ENCODE results near the gene SPACA6. TPM values are rescaled to one million over a fixed set of nuclear protein-coding genes. Genes with fewer than 3 reads are reported as not detected.
"Not testable (repeated sequence)": the region's sequence is repeated elsewhere in the genome, so short reads cannot be mapped to it uniquely, and the experiment has no call there.

The SPACA6 gene
- total and polyA plus RNA-seq, 8 donors: 1.2 to 151 (median 9.6) TPM

- Histone ChIP-seq H3K36me3 (no peaks in the 10 kb centered on the region), H3K9me3 (peaks cover 0 to 28% (median 15%) of the 10 kb centered on the region in 4 donors), H3K4me3 (no peak overlapping the region), H3K27me3 (peaks cover 0 to 35% (median 5%) of the 10 kb centered on the region in 3 donors), H3K27ac (no peak overlapping the region), H3K4me1 (no peaks in the 10 kb centered on the region)
- intact Hi-C loops (cut with DNase I; ENCODE audit: low total_unique reads): no loop called here
- 49 to 55% (median 54%) methylated on average over 7 of the region's 7 CpGs for WGBS, 5 donors
- DNase-seq: no peak
- no peak for TF ChIP-seq POLR2AphosphoS5 (IDR thresholded peaks at IDR 0.05)
- no peak for TF ChIP-seq EP300 (IDR thresholded peaks at IDR 0.05)
- TF ChIP-seq CTCF (IDR thresholded peaks at IDR 0.05): no peak
- no peak for TF ChIP-seq POLR2A (IDR thresholded peaks at IDR 0.05)
Measured at GRCh38 chr19:51733742-51734522, 40.8 kb downstream of the SPACA6 start.

GRCh38 chr19:51735759-51736449 is 42.8 kb downstream of the SPACA6 start:
- Histone ChIP-seq H3K9me3 (peaks cover 0 to 11% (median 2%) of the 10 kb centered on the region in 4 donors), H3K27ac (peak overlapping the region in 2 of 5 donors; percentile 24 to 50), H3K27me3 (peaks cover 0 to 16% (median 5%) of the 10 kb centered on the region in 3 donors), H3K4me3 (no peak overlapping the region), H3K36me3 (no peaks in the 10 kb centered on the region), H3K4me1 (no peaks in the 10 kb centered on the region)
- TF ChIP-seq POLR2A (IDR thresholded peaks at IDR 0.05) (no peak), EP300 (IDR thresholded peaks at IDR 0.05) (no peak), CTCF (IDR thresholded peaks at IDR 0.05) (no peak), POLR2AphosphoS5 (IDR thresholded peaks at IDR 0.05) (no peak)
- WGBS, 5 donors: 58 to 71% (median 65%) methylated on average over 9 to 10 of the region's 10 CpGs
- peak; percentile 22 to 50 for DNase-seq
- intact Hi-C loops (cut with DNase I; ENCODE audit: low total_unique reads): no loop called here

GRCh38 chr19:51737389-51737788 is 44.3 kb downstream of the SPACA6 start:
- intact Hi-C loops (cut with DNase I; ENCODE audit: low total_unique reads): no loop called here
- DNase-seq: no peak
- Histone ChIP-seq H3K27ac (no peak overlapping the region), H3K4me3 (no peak overlapping the region), H3K4me1 (no peaks in the 10 kb centered on the region), H3K9me3 (peaks cover 0 to 1% (median 0%) of the 10 kb centered on the region in 4 donors), H3K27me3 (peaks cover 0 to 16% (median 5%) of the 10 kb centered on the region in 3 donors), H3K36me3 (no peaks in the 10 kb centered on the region)
- WGBS, 5 donors: 85 to 97% (median 93%) methylated on average over 3 of the region's 3 CpGs
- TF ChIP-seq EP300 (IDR thresholded peaks at IDR 0.05) (no peak), POLR2A (IDR thresholded peaks at IDR 0.05) (no peak), CTCF (IDR thresholded peaks at IDR 0.05) (no peak), POLR2AphosphoS5 (IDR thresholded peaks at IDR 0.05) (no peak)

GRCh38 chr19:51737924-51738323 is 44.8 kb downstream of the SPACA6 start:
- peaks cover 0 to 16% (median 5%) of the 10 kb centered on the region in 3 donors for H3K27me3 ChIP-seq
- no peaks in the 10 kb centered on the region for H3K4me1 ChIP-seq
- TF ChIP-seq CTCF (IDR thresholded peaks at IDR 0.05): no peak
- no peak for TF ChIP-seq POLR2AphosphoS5 (IDR thresholded peaks at IDR 0.05)
- no peak for TF ChIP-seq POLR2A (IDR thresholded peaks at IDR 0.05)
- no peak for TF ChIP-seq EP300 (IDR thresholded peaks at IDR 0.05)
- intact Hi-C loops (cut with DNase I; ENCODE audit: low total_unique reads): no loop called here
- no peak for DNase-seq
- WGBS, 5 donors: 55 to 77% (median 70%) methylated on average over 2 of the region's 2 CpGs
- no peak overlapping the region for H3K27ac ChIP-seq
- no peak overlapping the region for H3K4me3 ChIP-seq
- H3K36me3 ChIP-seq: no peaks in the 10 kb centered on the region
- no peaks in the 10 kb centered on the region for H3K9me3 ChIP-seq

GRCh38 chr19:51738523-51738922 is 45.4 kb downstream of the SPACA6 start:
- H3K36me3 ChIP-seq; H3K9me3 ChIP-seq; intact Hi-C loops (cut with DNase I; ENCODE audit: low total_unique reads); DNase-seq; H3K27ac ChIP-seq; H3K4me3 ChIP-seq; H3K4me1 ChIP-seq: not testable (repeated sequence)
- H3K27me3 ChIP-seq: peaks cover 0 to 16% (median 5%) of the 10 kb centered on the region in 3 donors
- WGBS, 5 donors: 84 to 91% (median 89%) methylated on average over 10 of the region's 10 CpGs

Measured in stomach (tissue), 9 donors.